GM12892 (cell line): ENCODE measurements around the gene PAQR8.

ENCODE experiments used
- POLR2A ChIP-seq: IDR thresholded peaks from 2 replicates; pipeline ENCODE4 v1.6.1; 2011; ENCODE audit warnings: low read depth, low read length, control low read depth
- POLR2AphosphoS5 ChIP-seq: IDR thresholded peaks from 2 replicates; pipeline ENCODE4 v1.6.1; 2011; ENCODE audit warnings: low read depth, low read length, control low read depth
- TAF1 ChIP-seq: IDR thresholded peaks from 2 replicates; pipeline ENCODE4 v1.6.1; 2011; ENCODE audit warnings: low read depth, mild to moderate bottlenecking, control low read depth, low read length, borderline replicate concordance

- no peak for TF ChIP-seq POLR2A
- no peak for TF ChIP-seq POLR2AphosphoS5
- TF ChIP-seq TAF1: no peak
Observed at GRCh38 chr6:52317841-52318581, 43.9 kb upstream of the PAQR8 start.
